DMS114 treated with DMSO at 0.1 percent for 48 hours (cell line): Measurements from ENCODE around the gene LRP2BP.
"Not testable (repeated sequence)": the region's sequence is repeated elsewhere in the genome, so short reads cannot be mapped to it uniquely, and the experiment has no call there.

Experiments used
- DNase-seq: peaks from one replicate; lab custom pipeline; 2025; ENCODE audit not compliant: unreplicated experiment; lab: John Stamatoyannopoulos, UW

The LRP2BP gene

GRCh38 chr4:185362570-185362969 lies 33.2 kb downstream of the LRP2BP start:
- not testable (repeated sequence) for DNase-seq

- DNase-seq = no peak
These were observed 33.9 kb downstream of the LRP2BP start for GRCh38 chr4:185361872-185362271.

- no peak for DNase-seq
These were observed 35.8 kb downstream of the LRP2BP start for GRCh38 chr4:185359767-185360446.

- DNase-seq = no peak
These were observed 36.8 kb downstream of the LRP2BP start for GRCh38 chr4:185358959-185359358.

GRCh38 chr4:185358514-185358913 lies 37.2 kb downstream of the LRP2BP start:
- DNase-seq = no peak

- no peak for DNase-seq
These were observed 37.8 kb downstream of the LRP2BP start for GRCh38 chr4:185357733-185358440.

GRCh38 chr4:185357211-185357610 lies 38.5 kb downstream of the LRP2BP start:
- no peak for DNase-seq

- DNase-seq = no peak
These were observed 43.0 kb downstream of the LRP2BP start for GRCh38 chr4:185352741-185353140.

GRCh38 chr4:185352202-185352601 lies 43.5 kb downstream of the LRP2BP start:
- DNase-seq = no peak

- no peak for DNase-seq
These were observed 44.0 kb downstream of the LRP2BP start for GRCh38 chr4:185351691-185352090.

- no peak for DNase-seq
These were observed 48.6 kb downstream of the LRP2BP start for GRCh38 chr4:185346975-185347601.

GRCh38 chr4:185344743-185345538 lies 50.8 kb downstream of the LRP2BP start:
- no peak for DNase-seq

- DNase-seq = no peak
These were observed 51.8 kb downstream of the LRP2BP start for GRCh38 chr4:185343726-185344581.

- no peak for DNase-seq
These were observed 53.9 kb downstream of the LRP2BP start for GRCh38 chr4:185341841-185342240.

GRCh38 chr4:185341377-185341776 lies 54.3 kb downstream of the LRP2BP start:
- no peak for DNase-seq

- DNase-seq = no peak
These were observed 55.8 kb downstream of the LRP2BP start for GRCh38 chr4:185339941-185340340.

- DNase-seq = no peak
These were observed 60.1 kb downstream of the LRP2BP start for GRCh38 chr4:185335579-185335978.

- DNase-seq = no peak
These were observed 61.4 kb downstream of the LRP2BP start for GRCh38 chr4:185334326-185334725.

- no peak for DNase-seq
These were observed 62.9 kb downstream of the LRP2BP start for GRCh38 chr4:185332575-185333464.
